Right lobe of liver (tissue), 4 donors: ENCODE results near the gene TNS3.

Experiments used
- POLR2A ChIP-seq: fragments of 450-650 bp; IDR thresholded peaks from one replicate; pipeline ENCODE4 v1.6.1; 2017; ENCODE audit warnings: antibody characterized with exemption, mild to moderate bottlenecking
- TF ChIP-seq, protein P1 (sequence below), 4 donors: fragments of 200-600 bp in 3 of 4; fragments of 450-650 bp in 1 of 4; IDR thresholded peaks; one replicate each; pipeline versions ENCODE4 v1.5.1 to v1.8.0; 2016 to 2022; ENCODE audit warnings: antibody characterized with exemption in 4 of 4, mild to moderate bottlenecking in 2 of 4
- donor health status: DM: no; HTN: no; CAD: no.
- donor health status: DM: no; HTN: no; CAD: no.
- donor health status: DM: no; HTN: yes; CAD: no.

DNA sequence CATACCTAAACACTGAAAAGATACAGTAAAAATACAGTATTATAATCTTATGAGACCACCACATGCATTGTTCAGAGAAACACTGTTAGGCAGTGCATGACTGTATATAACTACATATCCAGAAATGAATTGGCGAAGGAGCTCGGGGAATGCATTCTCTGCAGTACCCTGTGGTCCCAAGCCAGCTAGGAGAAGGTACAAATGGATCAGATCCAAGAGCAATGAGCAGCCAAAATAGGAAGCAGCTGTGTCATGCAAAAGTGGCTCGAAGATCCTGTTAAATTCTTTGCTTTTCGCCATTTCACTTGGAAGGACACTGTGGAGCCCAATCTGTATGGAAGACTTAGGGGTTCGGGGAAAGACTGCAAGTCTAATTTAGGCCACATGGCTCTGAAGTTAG is 334.8 kb downstream of the TNS3 start:
- TF ChIP-seq, protein P1, sequence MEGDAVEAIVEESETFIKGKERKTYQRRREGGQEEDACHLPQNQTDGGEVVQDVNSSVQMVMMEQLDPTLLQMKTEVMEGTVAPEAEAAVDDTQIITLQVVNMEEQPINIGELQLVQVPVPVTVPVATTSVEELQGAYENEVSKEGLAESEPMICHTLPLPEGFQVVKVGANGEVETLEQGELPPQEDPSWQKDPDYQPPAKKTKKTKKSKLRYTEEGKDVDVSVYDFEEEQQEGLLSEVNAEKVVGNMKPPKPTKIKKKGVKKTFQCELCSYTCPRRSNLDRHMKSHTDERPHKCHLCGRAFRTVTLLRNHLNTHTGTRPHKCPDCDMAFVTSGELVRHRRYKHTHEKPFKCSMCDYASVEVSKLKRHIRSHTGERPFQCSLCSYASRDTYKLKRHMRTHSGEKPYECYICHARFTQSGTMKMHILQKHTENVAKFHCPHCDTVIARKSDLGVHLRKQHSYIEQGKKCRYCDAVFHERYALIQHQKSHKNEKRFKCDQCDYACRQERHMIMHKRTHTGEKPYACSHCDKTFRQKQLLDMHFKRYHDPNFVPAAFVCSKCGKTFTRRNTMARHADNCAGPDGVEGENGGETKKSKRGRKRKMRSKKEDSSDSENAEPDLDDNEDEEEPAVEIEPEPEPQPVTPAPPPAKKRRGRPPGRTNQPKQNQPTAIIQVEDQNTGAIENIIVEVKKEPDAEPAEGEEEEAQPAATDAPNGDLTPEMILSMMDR (IDR thresholded peaks at IDR 0.05): no peak
- TF ChIP-seq POLR2A: no peak
